ENCODE measurements around the gene INPP5A.

- TF ChIP-seq SUZ12 (IDR thresholded peaks at IDR 0.05; ENCODE audit: extremely low read depth, insufficient read depth, insufficient read length) (no peak), ZNF274 (IDR thresholded peaks at IDR 0.05; ENCODE audit: low read depth, low read length) (no peak)
Measured at GRCh38 chr10:132813560-132814468, 276.2 kb downstream of the INPP5A start.
